Right lung (tissue), 5 donors: ENCODE measurements around the gene CHCHD1. TPM values are rescaled to one million over a fixed set of nuclear protein-coding genes. Genes with fewer than 3 reads are reported as not detected.
"Not testable (repeated sequence)": the region's sequence is repeated elsewhere in the genome, so short reads cannot be mapped to it uniquely, and the experiment has no call there.

Experiments
- DNase-seq, 2 donors: peaks; one replicate each; pipeline ENCODE4 v3.0.0-alpha.2; 2013
- polyA plus RNA-seq, 5 donors: library from polyadenylated mRNA; unstranded; fragments of 120-200 nt; gene quantifications; one replicate each; pipeline versions ENCODE4 v1.2.1 to v1.2.3, GENCODE V29; 2013; ENCODE audit warnings: inconsistent platforms in 1 of 5, low replicate concordance in 1 of 5; ENCODE audit not compliant: insufficient read length in 5 of 5, insufficient read depth in 1 of 5

CHCHD1 gene
- polyA plus RNA-seq, 5 donors = 34.7 to 48.8 (median 39.8) TPM

DNA sequence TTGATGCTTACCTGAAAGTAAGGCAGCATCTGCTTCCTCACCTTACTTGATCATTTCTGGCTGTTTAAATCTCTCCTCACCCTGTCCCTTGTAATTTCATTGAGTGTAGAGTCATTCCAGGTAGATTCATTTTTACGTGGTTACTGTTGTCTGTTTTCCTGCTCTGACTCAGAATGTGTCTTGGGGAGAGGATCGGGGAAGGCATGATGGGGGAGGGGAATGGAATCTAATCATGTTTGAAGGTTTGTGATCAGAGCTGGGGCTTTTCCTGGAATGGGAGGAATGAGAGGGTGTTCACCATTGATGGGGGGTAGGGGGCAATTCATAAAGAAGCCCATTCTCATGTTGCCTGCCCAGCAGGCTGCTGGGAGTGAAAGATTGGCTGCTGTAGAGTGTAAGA is 18.9 kb upstream of the CHCHD1 start:
- no peak for DNase-seq

DNA sequence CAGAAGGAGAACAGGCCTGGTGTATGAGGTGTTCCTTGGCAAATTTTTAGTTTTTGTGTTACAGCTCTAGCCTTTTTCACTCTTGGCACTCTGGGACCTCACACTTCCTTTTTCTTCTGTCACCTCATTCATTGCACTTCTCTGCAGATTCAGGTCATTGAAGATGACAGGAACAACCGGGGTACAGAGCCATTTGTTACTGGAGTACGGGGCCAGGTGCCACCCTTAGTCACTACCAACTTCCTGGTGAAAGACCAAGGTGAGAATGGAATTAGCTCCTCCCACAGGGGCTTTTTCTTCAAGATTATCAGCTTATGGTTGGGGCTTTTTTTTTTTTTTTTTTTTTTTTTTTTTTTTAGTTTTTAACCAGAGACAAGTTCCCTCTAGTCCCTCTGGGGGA is 18.5 kb upstream of the CHCHD1 start:
- no peak for DNase-seq

- no peak for DNase-seq
These were observed 16.8 kb upstream of the CHCHD1 start for GRCh38 chr10:73765066-73765465.

- no peak for DNase-seq
These were observed 13.0 kb upstream of the CHCHD1 start for GRCh38 chr10:73768881-73769280.

DNA sequence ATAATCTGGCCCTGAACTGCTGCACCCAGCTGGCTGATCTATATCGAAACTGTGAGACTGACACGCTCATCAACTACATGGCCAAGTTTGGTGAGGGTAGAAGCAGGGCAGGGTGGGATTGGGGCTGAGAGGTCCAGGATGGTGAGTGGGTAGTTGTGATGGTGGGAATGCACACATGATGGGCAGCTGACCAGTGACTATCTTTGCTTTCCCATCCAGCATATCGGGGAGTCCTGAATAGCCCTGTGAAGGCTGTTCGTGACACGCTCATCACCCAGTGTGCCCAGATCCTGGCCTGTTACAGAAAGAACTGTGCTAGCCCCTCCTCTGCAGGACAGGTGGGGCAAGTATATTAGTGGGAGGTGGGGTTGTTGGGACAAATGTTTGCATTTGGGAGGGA is 12.5 kb upstream of the CHCHD1 start:
- DNase-seq = no peak

DNA sequence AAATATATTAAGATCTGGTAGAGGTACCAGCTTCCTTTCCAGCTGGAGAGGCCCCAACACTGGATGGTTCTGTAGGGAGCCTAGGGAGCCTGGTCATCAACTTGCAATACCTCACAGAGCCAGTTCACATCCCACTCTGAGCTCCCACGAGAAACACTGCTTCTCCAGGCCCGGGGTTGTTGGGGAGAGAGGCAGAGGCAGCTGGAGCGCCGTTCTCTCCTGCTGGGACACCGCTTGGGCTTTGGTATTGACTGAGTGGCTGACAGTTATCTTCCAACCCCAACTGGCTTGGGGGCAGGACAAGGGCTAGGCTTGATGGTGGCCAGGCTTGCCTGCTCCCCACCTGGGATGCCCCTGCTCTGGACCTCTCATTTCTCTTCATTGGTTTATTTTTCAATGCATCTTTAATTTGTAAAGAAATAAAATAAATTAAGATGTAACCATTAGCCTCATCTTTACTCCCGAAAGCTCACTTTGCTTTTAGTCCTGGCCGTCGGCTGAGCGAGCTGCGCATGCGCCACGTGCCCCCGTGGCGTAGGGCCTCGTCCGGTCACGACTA is 10.0 kb upstream of the CHCHD1 start:
- DNase-seq = no peak

GRCh38 chr10:73772281-73773151 is 9.3 kb upstream of the CHCHD1 start:
- DNase-seq = peak; percentile 87

- DNase-seq = no peak
These were observed 8.5 kb upstream of the CHCHD1 start for GRCh38 chr10:73773152-73773879.

- no peak for DNase-seq
These were observed 7.2 kb upstream of the CHCHD1 start for GRCh38 chr10:73774637-73775036.

DNA sequence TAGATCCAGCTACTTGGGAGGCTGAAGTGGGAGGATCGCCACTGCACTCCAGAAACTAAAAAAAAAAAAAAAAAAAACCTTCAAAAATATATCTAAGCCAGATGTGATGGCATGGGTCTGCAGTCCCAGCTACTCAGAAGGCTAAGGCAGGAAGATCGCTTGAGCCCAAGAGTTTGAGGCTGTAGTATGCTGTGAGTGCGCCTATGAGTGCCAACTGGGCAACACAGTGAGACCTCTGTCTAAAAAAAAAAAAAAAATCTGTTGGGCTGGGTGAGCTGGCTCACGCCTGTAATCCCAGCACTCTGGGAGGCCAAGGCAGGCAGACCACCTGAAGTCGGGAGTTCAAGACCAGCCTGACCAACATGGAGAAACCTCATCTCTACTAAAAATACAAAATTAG is 2.8 kb upstream of the CHCHD1 start:
- no peak for DNase-seq

DNA sequence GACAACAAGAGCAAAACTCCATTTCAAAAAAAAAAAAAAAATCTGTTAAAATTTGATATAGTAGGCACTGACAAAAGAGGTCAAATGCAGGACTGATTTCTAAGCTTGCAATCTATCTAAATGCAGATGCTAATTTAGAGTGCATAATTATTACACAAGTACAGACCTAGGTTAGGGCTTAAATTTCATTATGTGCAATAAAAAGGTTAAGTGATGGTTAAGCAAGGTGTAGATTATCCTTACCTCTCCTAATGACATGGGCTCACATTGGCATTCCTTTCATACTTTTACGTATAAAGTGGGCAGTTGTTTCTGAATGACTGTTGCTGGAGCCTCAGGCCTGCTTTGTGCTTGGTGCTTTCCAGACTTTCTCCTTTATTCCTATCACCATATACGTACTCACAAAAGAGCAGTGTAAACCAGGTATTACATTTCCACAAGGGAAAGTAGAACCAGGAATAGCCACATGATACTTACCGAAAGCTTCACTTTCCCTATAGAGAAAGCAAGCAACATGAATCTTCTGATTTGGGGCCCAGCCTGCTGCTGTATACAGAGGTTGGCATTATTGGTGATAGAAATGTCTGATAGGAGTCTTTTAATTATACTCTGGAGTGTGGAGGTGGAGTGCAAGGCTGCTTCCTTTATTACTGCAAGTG is 2.2 kb upstream of the CHCHD1 start:
- no peak for DNase-seq

- DNase-seq = no peak
These were observed 1.5 kb upstream of the CHCHD1 start for GRCh38 chr10:73780301-73780700.

GRCh38 chr10:73780966-73781365 is 882 bp upstream of the CHCHD1 start:
- no peak for DNase-seq

- no peak for DNase-seq
These were observed 335 bp upstream of the CHCHD1 start for GRCh38 chr10:73781548-73781878.

- DNase-seq = no peak
These were observed 869 bp downstream of the CHCHD1 start for GRCh38 chr10:73782749-73783085.

DNA sequence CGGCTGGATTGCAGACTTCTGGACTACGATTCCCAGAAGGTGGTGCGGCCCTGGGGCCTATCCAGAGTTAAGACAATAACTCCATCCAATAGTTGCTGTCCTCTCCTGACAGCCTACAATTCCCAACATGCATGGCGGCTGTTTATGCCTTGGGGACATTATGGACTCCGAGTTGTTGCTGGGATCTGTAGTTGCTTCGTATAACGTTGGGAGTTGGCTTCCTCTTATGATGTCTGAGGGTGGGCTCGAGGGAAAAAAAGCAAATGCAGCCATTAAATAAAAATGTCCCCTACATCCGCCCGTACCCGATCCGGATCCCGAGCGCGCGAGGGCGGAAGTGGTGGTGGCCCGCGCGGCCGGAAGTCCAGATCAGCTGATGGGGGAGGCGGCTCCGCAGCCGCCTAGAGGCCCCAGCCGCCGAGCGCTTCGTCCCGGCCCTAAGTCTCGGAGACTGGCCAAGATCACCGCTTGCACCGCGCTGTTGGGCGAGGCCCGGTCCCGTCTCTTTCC is 3.4 kb downstream of the CHCHD1 start, which contains the start of gene ZSWIM8:
TSS of gene ZSWIM8 (plus strand) at position 396 of the 510 bp plus-strand sequence. CDS start 273 bp downstream, outside the sequence.
- DNase-seq = peak; percentile 94 to 96

DNA sequence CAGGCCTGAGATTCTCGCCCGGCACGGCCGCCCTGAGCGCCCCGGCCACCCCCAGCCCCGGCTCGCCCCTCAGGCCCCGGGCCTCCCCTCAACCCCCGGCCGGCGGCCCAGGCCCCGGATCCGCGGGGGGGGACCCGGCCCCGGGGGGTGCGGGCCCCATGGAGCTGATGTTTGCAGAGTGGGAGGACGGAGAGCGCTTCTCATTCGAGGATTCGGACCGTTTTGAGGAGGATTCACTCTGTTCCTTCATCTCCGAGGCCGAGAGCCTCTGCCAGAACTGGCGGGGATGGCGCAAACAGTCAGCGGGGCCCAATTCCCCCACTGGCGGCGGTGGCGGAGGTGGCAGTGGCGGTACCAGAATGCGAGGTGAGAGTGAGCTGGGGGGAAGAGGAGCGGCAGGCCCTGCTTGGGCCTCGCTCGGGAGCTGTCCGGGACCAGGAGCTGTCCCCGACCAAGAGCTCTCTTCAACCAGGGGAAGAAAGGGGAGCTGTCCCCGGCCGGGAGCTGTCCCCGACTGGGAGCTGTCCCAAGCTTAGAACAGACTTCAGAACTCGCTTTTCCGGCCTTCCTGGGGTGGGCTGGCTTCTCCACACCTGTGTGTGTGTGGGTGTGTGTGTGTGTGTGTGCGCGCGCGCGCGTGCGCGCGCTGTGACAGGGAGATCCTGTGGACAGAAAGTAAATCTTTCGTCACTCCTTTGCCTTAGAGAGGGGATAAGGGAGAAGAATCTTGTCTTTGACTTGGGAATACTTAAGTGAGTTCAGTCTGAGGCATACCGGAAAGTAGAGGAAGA is 4.1 kb downstream of the CHCHD1 start:
- no peak for DNase-seq

- no peak for DNase-seq
These were observed 4.7 kb downstream of the CHCHD1 start for GRCh38 chr10:73786512-73786885.

DNA sequence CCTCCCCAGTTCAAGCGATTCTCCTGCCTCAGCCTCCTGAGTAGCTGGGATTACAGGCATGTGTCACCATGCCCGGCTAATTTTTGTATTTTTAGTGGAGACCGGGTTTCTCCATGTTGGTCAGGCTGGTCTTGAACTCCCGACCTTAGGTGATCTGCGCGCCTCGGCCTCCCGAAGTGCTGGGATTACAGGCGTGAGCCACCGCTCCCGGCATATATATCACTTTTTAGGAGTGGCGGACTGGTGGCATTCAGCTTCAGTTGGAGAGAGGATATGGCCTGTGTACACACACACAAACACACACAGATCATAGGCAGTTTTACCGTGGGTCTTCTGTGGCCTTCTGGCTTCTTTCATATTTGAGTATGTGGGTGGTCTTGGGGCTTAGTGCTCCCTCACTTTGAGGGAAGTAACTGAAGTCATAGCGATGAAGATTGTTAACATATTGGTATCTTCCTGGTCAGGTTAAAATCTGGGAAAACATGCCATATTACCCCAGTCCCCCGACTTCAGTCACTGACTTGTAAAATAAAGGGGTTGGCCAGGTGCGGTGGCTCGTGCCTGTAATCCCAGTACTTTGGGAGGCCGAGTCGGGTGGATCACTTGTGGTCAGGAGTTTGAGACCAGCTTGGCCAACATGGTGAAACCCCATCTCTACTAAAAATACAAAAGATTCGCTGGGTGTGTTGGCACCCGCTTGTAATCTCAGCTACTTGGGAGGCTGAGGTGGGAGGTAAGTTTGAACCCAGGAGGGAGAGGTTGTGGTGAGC is 5.4 kb downstream of the CHCHD1 start:
- not testable (repeated sequence) for DNase-seq

DNA sequence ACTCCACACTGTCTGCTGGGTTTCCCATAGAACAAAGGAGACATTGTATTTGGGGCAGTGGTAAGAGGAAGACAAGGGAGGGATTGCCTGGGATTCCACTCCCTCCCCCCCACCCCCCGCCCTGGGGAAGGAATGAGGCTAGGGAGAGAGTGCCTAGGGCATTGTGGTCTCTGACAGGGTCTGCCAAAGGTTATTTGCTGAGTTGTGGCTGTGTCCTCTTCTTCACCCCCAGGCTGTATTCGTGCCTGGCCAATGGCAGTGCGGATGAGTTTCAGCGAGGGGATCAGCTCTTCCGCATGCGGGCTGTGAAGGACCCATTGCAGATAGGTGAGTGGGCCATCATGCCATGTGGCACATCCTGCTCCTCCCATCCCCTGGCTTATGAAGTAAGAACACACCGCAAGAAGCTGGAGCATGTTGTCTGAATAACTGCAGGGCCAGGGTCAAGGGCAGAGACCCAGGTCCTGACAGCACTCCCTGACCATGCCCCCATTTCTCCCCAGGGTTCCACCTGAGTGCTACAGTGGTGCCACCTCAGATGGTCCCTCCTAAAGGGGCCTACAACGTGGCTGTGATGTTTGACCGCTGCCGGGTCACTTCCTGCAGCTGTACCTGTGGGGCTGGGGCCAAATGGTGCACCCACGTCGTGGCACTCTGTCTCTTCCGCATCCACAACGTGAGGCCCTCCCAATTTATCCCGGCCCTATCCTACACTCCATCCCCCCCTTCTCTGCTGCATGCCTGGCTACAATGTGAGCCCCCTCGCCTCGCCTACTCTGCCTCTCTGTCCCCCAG is 7.2 kb downstream of the CHCHD1 start:
- no peak for DNase-seq
